BLaER1 treated with 17β-estradiol and CSF1 and Interleukin-3, amounts not matched to agents 10 nM and 100 nM (cell line): ENCODE measurements around the gene CELF2.

Experiments
- H3K27ac ChIP-seq, 11 experiments: shearing (Covaris generic); formaldehyde crosslinking; 2 replicates each; pipeline ENCODE4 v1.8.1; 2022
- H3K27me3 ChIP-seq, 11 experiments: shearing (Covaris generic); formaldehyde crosslinking; 2 replicates each; pipeline ENCODE4 v1.8.1; 2022
- H3K36me3 ChIP-seq, 11 experiments: shearing (Covaris generic); formaldehyde crosslinking; 2 replicates each; pipeline ENCODE4 v1.8.1; 2022
- H3K4me1 ChIP-seq, 10 experiments: shearing (Covaris generic); formaldehyde crosslinking; 2 replicates each; pipeline ENCODE4 v1.8.1; 2022
- H3K4me2 ChIP-seq, 11 experiments: shearing (Covaris generic); formaldehyde crosslinking; 2 replicates each; pipeline ENCODE4 v1.8.1; 2022
- H3K4me3 ChIP-seq, 10 experiments: shearing (Covaris generic); formaldehyde crosslinking; 2 replicates each; pipeline ENCODE4 v1.8.1; 2022
- H3K9ac ChIP-seq, 11 experiments: shearing (Covaris generic); formaldehyde crosslinking; 2 replicates each; pipeline ENCODE4 v1.8.1; 2022
- H3K9me3 ChIP-seq, 11 experiments: shearing (Covaris generic); formaldehyde crosslinking; replicated peaks in 1 of 11; 2 replicates each; pipeline ENCODE4 v1.8.1; 2022
- H4K20me1 ChIP-seq, 11 experiments: shearing (Covaris generic); formaldehyde crosslinking; 2 replicates each; pipeline ENCODE4 v1.8.1; 2022
- Cebpa-rat ChIP-seq, 11 experiments: shearing (Covaris generic); IDR thresholded peaks; 2 replicates each; pipeline ENCODE4 v1.8.1; 2022

Gene CELF2

GRCh38 chr10:11313463-11313862 lies 295.8 kb downstream of the CELF2 start:
- Histone ChIP-seq H3K4me3 (no peak overlapping the region), H3K4me1 (peaks cover 0 to 14% (median 0%) of the 10 kb centered on the region in 10 experiments; a peak in 2 of 20 replicates), H3K36me3 (peaks cover 100% of the 10 kb centered on the region in 11 experiments), H3K9me3 (peaks cover 0 to 29% (median 15%) of the 10 kb centered on the region in 11 experiments; a peak in 17 of 22 replicates), H3K27me3 (no peaks in the 10 kb centered on the region), H3K9ac (no peak overlapping the region), H4K20me1 (peaks cover 6 to 95% (median 73%) of the 10 kb centered on the region in 11 experiments; a peak in 20 of 22 replicates), H3K4me2 (no peak overlapping the region), H3K27ac (no peak overlapping the region)
- no peak for TF ChIP-seq Cebpa-rat (IDR thresholded peaks at IDR 0.05)

GRCh38 chr10:11317936-11318670 lies 300.4 kb downstream of the CELF2 start:
- H3K9ac ChIP-seq: no peak overlapping the region
- H3K36me3 ChIP-seq: peaks cover 96 to 100% (median 100%) of the 10 kb centered on the region in 11 experiments
- peaks cover 0 to 33% (median 13%) of the 10 kb centered on the region in 10 experiments; a peak in 13 of 20 replicates for H3K4me1 ChIP-seq
- H3K27ac ChIP-seq: no peak overlapping the region
- no peaks in the 10 kb centered on the region for H3K27me3 ChIP-seq
- H4K20me1 ChIP-seq: peaks cover 8 to 100% (median 85%) of the 10 kb centered on the region in 11 experiments; a peak in 20 of 22 replicates
- no peak for TF ChIP-seq Cebpa-rat (IDR thresholded peaks at IDR 0.05)
- no peaks in the 10 kb centered on the region for H3K9me3 ChIP-seq
- no peak overlapping the region for H3K4me3 ChIP-seq
- no peak overlapping the region for H3K4me2 ChIP-seq

GRCh38 chr10:11318826-11319598 lies 301.3 kb downstream of the CELF2 start:
- peaks cover 3 to 42% (median 18%) of the 10 kb centered on the region in 10 experiments; a peak in 16 of 20 replicates for H3K4me1 ChIP-seq
- no peaks in the 10 kb centered on the region for H3K27me3 ChIP-seq
- no peak overlapping the region for H3K27ac ChIP-seq
- no peak overlapping the region for H3K9ac ChIP-seq
- H3K9me3 ChIP-seq: no peaks in the 10 kb centered on the region
- H3K36me3 ChIP-seq: peaks cover 96 to 100% (median 100%) of the 10 kb centered on the region in 11 experiments
- no peak for TF ChIP-seq Cebpa-rat (IDR thresholded peaks at IDR 0.05)
- peaks cover 8 to 98% (median 81%) of the 10 kb centered on the region in 11 experiments; a peak in 20 of 22 replicates for H4K20me1 ChIP-seq
- no peak overlapping the region for H3K4me3 ChIP-seq
- H3K4me2 ChIP-seq: no peak overlapping the region

- TF ChIP-seq Cebpa-rat (IDR thresholded peaks at IDR 0.05): no peak
- Histone ChIP-seq H3K4me2 (no peak overlapping the region), H3K9me3 (no peaks in the 10 kb centered on the region), H4K20me1 (peaks cover 8 to 98% (median 73%) of the 10 kb centered on the region in 11 experiments; a peak in 20 of 22 replicates), H3K4me1 (peaks cover 14 to 53% (median 29%) of the 10 kb centered on the region in 10 experiments; a peak in 19 of 20 replicates), H3K27ac (no peak overlapping the region), H3K4me3 (no peak overlapping the region), H3K27me3 (no peaks in the 10 kb centered on the region), H3K36me3 (peaks cover 96 to 100% (median 100%) of the 10 kb centered on the region in 11 experiments), H3K9ac (no peak overlapping the region)
Observed at GRCh38 chr10:11319990-11320602, 302.4 kb downstream of the CELF2 start.

GRCh38 chr10:11320809-11321520 lies 303.3 kb downstream of the CELF2 start:
- H3K4me3 ChIP-seq: no peak overlapping the region
- H3K27me3 ChIP-seq: no peaks in the 10 kb centered on the region
- H4K20me1 ChIP-seq: peaks cover 8 to 98% (median 70%) of the 10 kb centered on the region in 11 experiments; a peak in 20 of 22 replicates
- H3K27ac ChIP-seq: no peak overlapping the region
- H3K4me2 ChIP-seq: peak overlapping the region in 1 of 11 experiments; percentile 21; a peak in 1 of 22 replicates
- H3K9ac ChIP-seq: no peak overlapping the region
- H3K36me3 ChIP-seq: peaks cover 96 to 100% (median 100%) of the 10 kb centered on the region in 11 experiments
- TF ChIP-seq Cebpa-rat (IDR thresholded peaks at IDR 0.05): no peak
- no peaks in the 10 kb centered on the region for H3K9me3 ChIP-seq
- H3K4me1 ChIP-seq: peaks cover 23 to 61% (median 38%) of the 10 kb centered on the region in 10 experiments

GRCh38 chr10:11322698-11323097 lies 305.0 kb downstream of the CELF2 start:
- Histone ChIP-seq H3K4me3 (no peak overlapping the region), H3K27ac (0 out of 22 replicates have a peak overlapping the region, but pooled peaks of 3 of the 11 experiments have one; percentile 2 to 11 (median 5)), H3K9ac (no peak overlapping the region), H3K9me3 (no peaks in the 10 kb centered on the region), H3K27me3 (no peaks in the 10 kb centered on the region), H3K4me2 (no peak overlapping the region), H4K20me1 (peaks cover 8 to 98% (median 72%) of the 10 kb centered on the region in 11 experiments; a peak in 20 of 22 replicates), H3K36me3 (peaks cover 92 to 100% (median 99%) of the 10 kb centered on the region in 11 experiments), H3K4me1 (peaks cover 40 to 79% (median 50%) of the 10 kb centered on the region in 10 experiments)
- no peak for TF ChIP-seq Cebpa-rat (IDR thresholded peaks at IDR 0.05)

- Histone ChIP-seq H3K27me3 (no peaks in the 10 kb centered on the region), H4K20me1 (peaks cover 0 to 88% (median 58%) of the 10 kb centered on the region in 11 experiments; a peak in 17 of 22 replicates), H3K4me3 (no peak overlapping the region), H3K9me3 (no peaks in the 10 kb centered on the region), H3K36me3 (peaks cover 71 to 96% (median 79%) of the 10 kb centered on the region in 11 experiments), H3K9ac (no peak overlapping the region), H3K4me1 (peaks cover 61 to 91% (median 68%) of the 10 kb centered on the region in 10 experiments), H3K4me2 (peak overlapping the region in 10 of 11 experiments; percentile 6 to 97 (median 92); a peak in 18 of 22 replicates), H3K27ac (no peak overlapping the region)
- no peak for TF ChIP-seq Cebpa-rat (IDR thresholded peaks at IDR 0.05)
Observed at GRCh38 chr10:11324761-11325321, 307.2 kb downstream of the CELF2 start.

- Histone ChIP-seq H3K27me3 (no peaks in the 10 kb centered on the region), H4K20me1 (peaks cover 0 to 78% (median 54%) of the 10 kb centered on the region in 11 experiments; a peak in 17 of 22 replicates), H3K4me3 (no peak overlapping the region), H3K4me1 (peaks cover 71 to 98% (median 77%) of the 10 kb centered on the region in 10 experiments), H3K9me3 (no peaks in the 10 kb centered on the region), H3K36me3 (peaks cover 61 to 96% (median 77%) of the 10 kb centered on the region in 11 experiments), H3K4me2 (peak overlapping the region; percentile 85 to 97 (median 92); a peak in 20 of 22 replicates), H3K9ac (peak overlapping the region in 2 of 11 experiments; percentile 7 to 70; a peak in 3 of 22 replicates), H3K27ac (peak overlapping the region in 4 of 11 experiments; percentile 30 to 82 (median 80); a peak in 2 of 22 replicates)
- TF ChIP-seq Cebpa-rat (IDR thresholded peaks at IDR 0.05): no peak
Observed at GRCh38 chr10:11325817-11326216, 308.1 kb downstream of the CELF2 start.
